Spleen (tissue), 11 donors: ENCODE data around the gene ADGRV1. TPM values are rescaled to one million over a fixed set of nuclear protein-coding genes. Genes with fewer than 3 reads are reported as not detected.

Source experiments
- DNase-seq: peaks from one replicate; pipeline ENCODE4 v3.0.0-alpha.2; 2020
- H3K27ac ChIP-seq, 8 donors: fragments of 200-600 bp; sonication (generic) in 7 of 8; 1 replicate in 4 of 8; 2 replicates in 4 of 8; pipeline versions ENCODE4 v1.5.0 to v1.8.0; 2016 to 2021; ENCODE audit warnings: inconsistent platforms in 4 of 8, mild to moderate bottlenecking in 4 of 8, moderate library complexity in 1 of 8
- H3K27me3 ChIP-seq, 7 donors: fragments of 200-600 bp; sonication (generic) in 6 of 7; replicated peaks in 1 of 7; 1 replicate in 4 of 7; 2 replicates in 3 of 7; pipeline versions ENCODE4 v1.5.0 to v1.8.0; 2016 to 2021; ENCODE audit warnings: inconsistent platforms in 3 of 7, mild to moderate bottlenecking in 1 of 7
- H3K36me3 ChIP-seq, 6 donors: fragments of 200-600 bp; sonication (generic) in 5 of 6; 1 replicate in 4 of 6; 2 replicates in 2 of 6; pipeline versions ENCODE4 v1.5.0 to v1.8.0; 2016 to 2021; ENCODE audit warnings: inconsistent platforms in 2 of 6
- H3K4me1 ChIP-seq, 6 donors: fragments of 200-600 bp; sonication (generic) in 5 of 6; 1 replicate in 3 of 6; 2 replicates in 3 of 6; pipeline versions ENCODE4 v1.5.0 to v1.8.0; 2016 to 2021; ENCODE audit warnings: inconsistent platforms in 3 of 6
- H3K4me3 ChIP-seq, 8 donors: fragments of 200-600 bp; sonication (generic) in 7 of 8; 1 replicate in 4 of 8; 2 replicates in 4 of 8; pipeline versions ENCODE4 v1.5.0 to v1.8.0; 2016 to 2021; ENCODE audit warnings: inconsistent platforms in 4 of 8, mild to moderate bottlenecking in 4 of 8, moderate library complexity in 2 of 8
- H3K9me3 ChIP-seq, 8 donors: fragments of 200-600 bp; sonication (generic) in 7 of 8; 1 replicate in 4 of 8; 2 replicates in 4 of 8; pipeline versions ENCODE4 v1.5.0 to v1.8.0; 2016 to 2021; ENCODE audit warnings: inconsistent platforms in 4 of 8
- CTCF ChIP-seq, 11 experiments: fragments of 200-600 bp in 7 of 11; fragments of 450-650 bp in 4 of 11; sonication (generic) in 4 of 11; IDR thresholded peaks in 8 of 11; conservative IDR thresholded peaks in 3 of 11; 1 replicate in 7 of 11; 2 replicates in 4 of 11; pipeline versions ENCODE4 v1.4.0 to v1.8.0; 2016 to 2021; ENCODE audit warnings: antibody characterized with exemption in 11 of 11, inconsistent platforms in 4 of 11, mild to moderate bottlenecking in 1 of 11
- POLR2A ChIP-seq, 3 donors: fragments of 450-650 bp; IDR thresholded peaks; one replicate each; pipeline ENCODE4 v1.5.1; 2017; ENCODE audit warnings: antibody characterized with exemption in 3 of 3, mild to moderate bottlenecking in 1 of 3
- POLR2AphosphoS5 ChIP-seq, 3 donors: sonication (generic); formaldehyde crosslinking; IDR thresholded peaks; one replicate each; pipeline ENCODE4 v1.5.1; 2017; ENCODE audit warnings: antibody characterized with exemption in 3 of 3
- WGBS, 5 donors: extraction: QIAGEN DNeasy Blood & Tissue Kit in 3 of 5; methylation state at CpG; one replicate each; pipeline versions ENCODE4 v1.1.5 to v1.1.7; 2013 to 2018; 5-methylcytosine and 5-hydroxymethylcytosine counted together
- intact Hi-C: fragments of 100-400 bp; cut with DNase I; formaldehyde crosslinking; loops from one replicate; pipeline ENCODE4 v1.15.0; 2023; ENCODE audit warnings: low total_unique reads
- polyA plus RNA-seq, 3 donors: library from polyadenylated mRNA; stranded (reverse); fragments of 200-250 nt; gene quantifications; one replicate each; pipeline ENCODE4 v1.2.1, GENCODE V29; 2013
- total RNA-seq, 7 donors: library from RNA; depleted of rRNA in 3 of 7; stranded (reverse); fragments of >200 nt in 3 of 7; fragmentation: NEBNext Ultra II Directional in 4 of 7; extraction: Animal tissue kit (Norgen Biotek cat#: 25700) in 4 of 7; gene quantifications; one replicate each; pipeline versions ENCODE4 v1.1.0 to v1.2.1, GENCODE V29; 2016 to 2021
- donor health status: healthy with polysubstance abuse.
- donor health status: DM: no; HTN: no; CAD: no; lungs with moderate emphysema.
- donor health status: DM: no; HTN: no; CAD: no.
- donor health status: Bipolar disorder and iron deficiency.
- donor health status: healthy.
- donor health status: DM: no; HTN: no; CAD: no.
- donor health status: DM: yes; HTN: yes; CAD: no.

The ADGRV1 gene
- total and polyA plus RNA-seq, 10 donors = 0.08 to 0.69 (median 0.28) TPM; not detected in 3

DNA sequence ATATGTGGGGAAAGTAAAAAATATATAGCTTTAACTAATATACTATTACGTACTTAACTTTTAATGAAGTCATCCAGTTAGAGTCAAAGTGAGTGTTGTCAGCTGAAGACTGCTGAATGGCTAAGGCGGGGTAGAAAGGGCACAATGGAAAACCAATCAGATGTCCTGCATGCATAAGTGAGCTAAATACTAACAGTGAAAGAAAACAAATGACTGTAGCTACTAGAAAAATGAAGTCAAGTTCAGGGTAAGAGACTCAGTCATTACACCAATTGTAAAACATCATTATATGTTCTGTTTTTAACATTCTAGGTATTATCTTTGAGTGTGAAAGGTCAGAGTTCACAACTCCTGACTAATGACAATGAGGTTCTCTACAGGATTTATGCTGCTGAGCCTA, 295.2 kb downstream of the ADGRV1 start:
- no peak overlapping the region for H3K27ac ChIP-seq
- TF ChIP-seq CTCF (IDR thresholded peaks at IDR 0.05 in 8 of 11, conservative IDR thresholded peaks at IDR 0.05 in 3 of 11) (no peak), POLR2AphosphoS5 (IDR thresholded peaks at IDR 0.05) (no peak), POLR2A (IDR thresholded peaks at IDR 0.05) (no peak)
- 78 to 89% (median 85%) methylated on average over 2 of the region's 2 CpGs for WGBS, 5 donors
- H3K4me3 ChIP-seq = no peak overlapping the region
- no peaks in the 10 kb centered on the region for H3K27me3 ChIP-seq
- H3K9me3 ChIP-seq = no peaks in the 10 kb centered on the region
- no peak for DNase-seq
- H3K36me3 ChIP-seq = no peaks in the 10 kb centered on the region
- no peaks in the 10 kb centered on the region for H3K4me1 ChIP-seq
- intact Hi-C loops = no loop called here

- H3K4me1 ChIP-seq = no peaks in the 10 kb centered on the region
- TF ChIP-seq CTCF (IDR thresholded peaks at IDR 0.05 in 8 of 11, conservative IDR thresholded peaks at IDR 0.05 in 3 of 11) = no peak
- no peak for TF ChIP-seq POLR2AphosphoS5 (IDR thresholded peaks at IDR 0.05)
- TF ChIP-seq POLR2A (IDR thresholded peaks at IDR 0.05) = no peak
- intact Hi-C loops = no loop called here
- H3K27ac ChIP-seq = no peak overlapping the region
- no peak overlapping the region for H3K4me3 ChIP-seq
- no peaks in the 10 kb centered on the region for H3K9me3 ChIP-seq
- no peaks in the 10 kb centered on the region for H3K27me3 ChIP-seq
- WGBS, 5 donors = 14 to 23% (median 19%) methylated on average over 2 of the region's 2 CpGs
- no peaks in the 10 kb centered on the region for H3K36me3 ChIP-seq
- no peak for DNase-seq
Measured at GRCh38 chr5:90854169-90854568, 295.6 kb downstream of the ADGRV1 start.

GRCh38 chr5:90855296-90856010, 296.9 kb downstream of the ADGRV1 start:
- Histone ChIP-seq H3K9me3 (no peaks in the 10 kb centered on the region), H3K4me3 (no peak overlapping the region), H3K4me1 (no peaks in the 10 kb centered on the region), H3K27me3 (no peaks in the 10 kb centered on the region), H3K27ac (no peak overlapping the region), H3K36me3 (no peaks in the 10 kb centered on the region)
- intact Hi-C loops = no loop called here
- TF ChIP-seq POLR2A (IDR thresholded peaks at IDR 0.05) (no peak), CTCF (IDR thresholded peaks at IDR 0.05 in 8 of 11, conservative IDR thresholded peaks at IDR 0.05 in 3 of 11) (no peak), POLR2AphosphoS5 (IDR thresholded peaks at IDR 0.05) (no peak)
- no peak for DNase-seq
- 87 to 93% (median 89%) methylated on average over 4 of the region's 4 CpGs for WGBS, 5 donors

GRCh38 chr5:90861843-90862586, 303.4 kb downstream of the ADGRV1 start:
- DNase-seq = no peak
- WGBS, 5 donors = 93 to 96% (median 95%) methylated on average over 3 of the region's 3 CpGs
- no peaks in the 10 kb centered on the region for H3K9me3 ChIP-seq
- H3K4me1 ChIP-seq = peaks cover 0 to 7% (median 2%) of the 10 kb centered on the region in 6 donors
- H3K27me3 ChIP-seq = no peaks in the 10 kb centered on the region
- H3K27ac ChIP-seq = no peak overlapping the region
- TF ChIP-seq POLR2AphosphoS5 (IDR thresholded peaks at IDR 0.05) (no peak), CTCF (IDR thresholded peaks at IDR 0.05 in 8 of 11, conservative IDR thresholded peaks at IDR 0.05 in 3 of 11) (no peak), POLR2A (IDR thresholded peaks at IDR 0.05) (no peak)
- no peaks in the 10 kb centered on the region for H3K36me3 ChIP-seq
- intact Hi-C loops = loop anchor here (5.0 to 10.0 kb wide), 2 partner anchors 243 to 560 kb away; no protein-coding TSS in a partner anchor
- no peak overlapping the region for H3K4me3 ChIP-seq
